ENCODE results near the gene STK32C.
"Not testable (repeated sequence)": the region's sequence is repeated elsewhere in the genome, so short reads cannot be mapped to it uniquely, and the experiment has no call there.

The STK32C gene

GRCh38 chr10:132352462-132353308, 44.9 kb upstream of the STK32C start:
- TF ChIP-seq CTCF (IDR thresholded peaks at IDR 0.05; ENCODE audit: borderline replicate concordance, control extremely low read depth, extremely low read depth, insufficient read depth, missing control alignments) = peak; percentile 78
- in situ Hi-C loops (cut with MboI; ENCODE audit: low sequenced_read_pairs, unreplicated experiment) = not testable (repeated sequence)
- DNase-seq (ENCODE audit: low spot score) = peak; percentile 91

DNA sequence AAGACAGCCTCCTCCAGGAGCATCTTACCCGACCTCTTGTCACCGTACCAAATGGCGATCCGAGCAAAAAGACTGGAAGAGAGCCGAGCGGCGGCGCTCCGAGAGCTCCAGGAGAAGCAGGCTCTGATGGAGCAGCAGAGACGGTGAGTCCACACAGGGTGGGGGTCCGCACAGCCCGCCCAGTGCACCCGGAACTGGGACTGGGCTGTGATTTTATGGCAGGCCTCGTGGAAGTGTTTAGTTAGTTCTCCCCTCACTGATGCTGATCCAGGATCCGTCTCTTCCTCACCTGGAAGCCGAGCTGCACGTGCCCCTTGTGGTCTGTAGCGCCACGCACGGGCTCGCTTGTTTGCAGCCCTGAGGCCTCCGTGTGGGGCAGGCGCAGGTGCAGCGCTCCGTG, 43.9 kb upstream of the STK32C start:
- in situ Hi-C loops (cut with MboI; ENCODE audit: low sequenced_read_pairs, unreplicated experiment) = no loop called here
- DNase-seq (ENCODE audit: low spot score) = no peak
- no peak for TF ChIP-seq CTCF (IDR thresholded peaks at IDR 0.05; ENCODE audit: borderline replicate concordance, control extremely low read depth, extremely low read depth, insufficient read depth, missing control alignments)

GRCh38 chr10:132350946-132351345, 43.2 kb upstream of the STK32C start:
- in situ Hi-C loops (cut with MboI; ENCODE audit: low sequenced_read_pairs, unreplicated experiment) = no loop called here

GRCh38 chr10:132350391-132350790, 42.6 kb upstream of the STK32C start:
- DNase-seq (ENCODE audit: low spot score) = no peak
- in situ Hi-C loops (cut with MboI; ENCODE audit: low sequenced_read_pairs, unreplicated experiment) = no loop called here
- no peak for TF ChIP-seq CTCF (IDR thresholded peaks at IDR 0.05; ENCODE audit: borderline replicate concordance, control extremely low read depth, extremely low read depth, insufficient read depth, missing control alignments)

More at GRCh38 chr10:132350946-132351345, 43.2 kb upstream of the STK32C start:
- no peak for TF ChIP-seq CTCF (IDR thresholded peaks at IDR 0.05; ENCODE audit: borderline replicate concordance, control extremely low read depth, extremely low read depth, insufficient read depth, missing control alignments)
- no peak for DNase-seq (ENCODE audit: low spot score)

- in situ Hi-C loops (cut with MboI; ENCODE audit: low sequenced_read_pairs, unreplicated experiment) = loop anchor here (10.0 kb wide), 1 partner anchor 125 kb away; no protein-coding TSS in a partner anchor
- DNase-seq (ENCODE audit: low spot score) = no peak
- no peak for TF ChIP-seq CTCF (IDR thresholded peaks at IDR 0.05; ENCODE audit: borderline replicate concordance, control extremely low read depth, extremely low read depth, insufficient read depth, missing control alignments)
These were observed 42.0 kb upstream of the STK32C start for GRCh38 chr10:132349766-132350165.

DNA sequence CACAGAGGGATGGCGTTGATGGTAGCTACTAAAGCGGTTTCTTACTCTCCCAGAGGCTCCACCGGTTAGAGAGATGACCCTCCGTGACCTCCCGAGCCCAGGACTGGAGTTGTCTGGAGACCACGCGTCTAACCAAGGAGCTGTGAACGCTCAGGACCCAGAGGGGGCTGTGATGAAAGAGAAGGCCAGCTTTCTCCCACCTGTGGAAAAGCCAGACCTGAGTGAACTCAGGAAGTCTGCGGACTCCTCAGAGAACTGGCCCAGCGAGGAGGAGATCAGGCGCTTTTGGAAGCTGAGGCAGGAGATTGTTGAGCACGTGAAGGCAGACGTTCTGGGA, 40.1 kb upstream of the STK32C start:
- no peak for DNase-seq (ENCODE audit: low spot score)
- no peak for TF ChIP-seq CTCF (IDR thresholded peaks at IDR 0.05; ENCODE audit: borderline replicate concordance, control extremely low read depth, extremely low read depth, insufficient read depth, missing control alignments)
- in situ Hi-C loops (cut with MboI; ENCODE audit: low sequenced_read_pairs, unreplicated experiment) = loop anchor here (10.0 kb wide), 1 partner anchor 123 kb away; no protein-coding TSS in a partner anchor

Measured in GM13976 (cell line).